ENCODE results near the gene COQ9. TPM values are rescaled to one million over a fixed set of nuclear protein-coding genes. Genes with fewer than 3 reads are reported as not detected.

The COQ9 gene
- total RNA-seq, 1 donor from 2014 or later: 46.8 TPM

DNA sequence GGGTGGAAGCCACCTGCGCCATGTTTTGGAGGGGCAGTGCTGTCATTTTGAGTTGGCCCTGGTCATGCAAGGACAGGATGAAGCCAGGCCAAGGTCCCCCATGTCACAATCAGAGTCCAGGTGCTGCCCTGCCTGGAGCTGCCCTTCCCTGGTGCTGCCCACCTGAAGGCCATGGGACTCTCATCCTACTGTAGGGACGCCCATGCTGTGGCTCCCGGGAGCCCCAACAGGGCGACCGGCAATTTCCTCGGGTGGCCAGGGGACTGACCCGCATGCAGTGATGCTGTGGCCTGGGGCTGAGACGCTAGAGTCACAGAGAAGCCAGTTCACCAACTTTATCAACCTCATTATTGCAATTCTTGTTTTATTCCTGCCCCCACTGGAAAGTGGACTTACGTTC, 34.7 kb upstream of the COQ9 start:
- peaks cover 24% of the 10 kb centered on the region for H3K4me1 Mint-ChIP-seq
- no peak for DNase-seq (ENCODE audit: low read depth, low spot score)
- H3K4me3 Mint-ChIP-seq: no peak overlapping the region
- no peaks in the 10 kb centered on the region for H3K27me3 Mint-ChIP-seq (ENCODE audit: low read depth)
- H3K27ac Mint-ChIP-seq (ENCODE audit: unreplicated experiment): peak overlapping the region; percentile 78
- TF ChIP-seq, protein P1, sequence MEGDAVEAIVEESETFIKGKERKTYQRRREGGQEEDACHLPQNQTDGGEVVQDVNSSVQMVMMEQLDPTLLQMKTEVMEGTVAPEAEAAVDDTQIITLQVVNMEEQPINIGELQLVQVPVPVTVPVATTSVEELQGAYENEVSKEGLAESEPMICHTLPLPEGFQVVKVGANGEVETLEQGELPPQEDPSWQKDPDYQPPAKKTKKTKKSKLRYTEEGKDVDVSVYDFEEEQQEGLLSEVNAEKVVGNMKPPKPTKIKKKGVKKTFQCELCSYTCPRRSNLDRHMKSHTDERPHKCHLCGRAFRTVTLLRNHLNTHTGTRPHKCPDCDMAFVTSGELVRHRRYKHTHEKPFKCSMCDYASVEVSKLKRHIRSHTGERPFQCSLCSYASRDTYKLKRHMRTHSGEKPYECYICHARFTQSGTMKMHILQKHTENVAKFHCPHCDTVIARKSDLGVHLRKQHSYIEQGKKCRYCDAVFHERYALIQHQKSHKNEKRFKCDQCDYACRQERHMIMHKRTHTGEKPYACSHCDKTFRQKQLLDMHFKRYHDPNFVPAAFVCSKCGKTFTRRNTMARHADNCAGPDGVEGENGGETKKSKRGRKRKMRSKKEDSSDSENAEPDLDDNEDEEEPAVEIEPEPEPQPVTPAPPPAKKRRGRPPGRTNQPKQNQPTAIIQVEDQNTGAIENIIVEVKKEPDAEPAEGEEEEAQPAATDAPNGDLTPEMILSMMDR (conservative IDR thresholded peaks at IDR 0.05): no peak
- H3K9me3 Mint-ChIP-seq: no peaks in the 10 kb centered on the region
- H3K36me3 Mint-ChIP-seq (ENCODE audit: low read depth): no peaks in the 10 kb centered on the region

- H3K4me1 Mint-ChIP-seq: peaks cover 30% of the 10 kb centered on the region
- no peaks in the 10 kb centered on the region for H3K27me3 Mint-ChIP-seq (ENCODE audit: low read depth)
- TF ChIP-seq, protein P1 (conservative IDR thresholded peaks at IDR 0.05): no peak
- no peak for DNase-seq (ENCODE audit: low read depth, low spot score)
- no peaks in the 10 kb centered on the region for H3K9me3 Mint-ChIP-seq
- no peak overlapping the region for H3K4me3 Mint-ChIP-seq
- no peak overlapping the region for H3K27ac Mint-ChIP-seq (ENCODE audit: unreplicated experiment)
- H3K36me3 Mint-ChIP-seq (ENCODE audit: low read depth): no peaks in the 10 kb centered on the region
These were observed 34.0 kb upstream of the COQ9 start for GRCh38 chr16:57413301-57413730.

DNA sequence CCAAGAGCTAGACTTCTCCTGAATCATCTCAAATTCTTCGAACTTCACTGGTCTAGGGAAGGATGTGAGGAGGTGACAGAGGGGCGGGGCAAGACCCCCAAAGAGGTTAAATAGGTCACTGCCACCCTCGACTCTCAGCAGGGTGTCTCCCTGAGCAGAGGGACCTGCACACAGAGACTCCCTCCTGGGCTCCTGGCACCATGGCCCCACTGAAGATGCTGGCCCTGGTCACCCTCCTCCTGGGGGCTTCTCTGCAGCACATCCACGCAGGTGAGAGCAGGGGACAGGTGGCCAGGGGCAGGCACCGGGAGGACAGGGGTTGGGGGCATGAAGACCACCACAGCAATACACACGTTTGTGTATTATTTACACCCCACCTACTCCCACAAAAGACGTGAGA, 33.5 kb upstream of the COQ9 start:
- H3K9me3 Mint-ChIP-seq: no peaks in the 10 kb centered on the region
- no peak for DNase-seq (ENCODE audit: low read depth, low spot score)
- H3K36me3 Mint-ChIP-seq (ENCODE audit: low read depth): no peaks in the 10 kb centered on the region
- H3K27ac Mint-ChIP-seq (ENCODE audit: unreplicated experiment): no peak overlapping the region
- no peaks in the 10 kb centered on the region for H3K27me3 Mint-ChIP-seq (ENCODE audit: low read depth)
- TF ChIP-seq, protein P1 (conservative IDR thresholded peaks at IDR 0.05): no peak
- peaks cover 33% of the 10 kb centered on the region for H3K4me1 Mint-ChIP-seq
- no peak overlapping the region for H3K4me3 Mint-ChIP-seq

DNA sequence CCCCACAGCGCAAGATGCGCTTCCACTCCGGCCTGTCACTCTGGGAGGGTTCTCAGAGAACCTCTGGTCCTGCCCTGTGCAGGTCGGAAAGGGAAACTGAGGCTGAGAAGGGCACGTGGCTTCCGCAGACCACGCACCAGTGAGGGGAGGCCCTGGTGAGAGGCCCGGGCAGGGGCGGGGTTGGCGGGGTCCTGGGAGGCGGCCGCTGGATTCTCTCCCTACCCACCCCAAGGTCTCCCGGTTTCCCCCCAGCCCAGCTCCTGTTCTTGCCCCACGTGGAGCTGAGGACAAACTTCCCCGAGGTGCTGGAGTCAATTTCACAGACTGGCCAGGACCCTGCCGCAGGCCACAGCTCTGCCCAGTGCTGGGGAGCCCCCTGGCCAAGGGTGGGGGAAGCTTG, 31.2 kb upstream of the COQ9 start:
- H3K9me3 Mint-ChIP-seq: no peaks in the 10 kb centered on the region
- no peaks in the 10 kb centered on the region for H3K36me3 Mint-ChIP-seq (ENCODE audit: low read depth)
- no peak for DNase-seq (ENCODE audit: low read depth, low spot score)
- peak overlapping the region; percentile 75 for H3K27ac Mint-ChIP-seq (ENCODE audit: unreplicated experiment)
- H3K4me3 Mint-ChIP-seq: no peak overlapping the region
- no peaks in the 10 kb centered on the region for H3K27me3 Mint-ChIP-seq (ENCODE audit: low read depth)
- peaks cover 35% of the 10 kb centered on the region for H3K4me1 Mint-ChIP-seq
- TF ChIP-seq, protein P1 (conservative IDR thresholded peaks at IDR 0.05): no peak

DNA sequence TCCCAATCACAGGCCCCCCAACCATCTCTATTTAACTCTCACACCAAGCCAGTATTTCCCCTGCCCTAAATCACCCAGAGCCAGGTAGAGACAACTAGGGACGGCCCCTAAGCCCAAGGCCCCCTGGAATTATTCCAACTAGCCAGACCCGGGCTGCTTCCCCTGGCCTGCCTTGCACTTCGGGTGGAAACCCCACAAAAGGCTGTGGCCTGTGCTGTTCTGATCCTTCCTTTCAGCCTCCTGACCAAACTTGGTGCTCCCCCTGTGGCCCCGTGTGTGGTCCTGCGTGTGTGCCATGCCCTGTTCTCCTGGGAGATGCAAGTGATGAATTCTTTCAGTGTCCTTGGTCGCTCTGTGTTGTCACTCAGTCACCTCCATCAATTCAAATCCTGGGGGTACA, 27.8 kb upstream of the COQ9 start:
- H3K4me1 Mint-ChIP-seq: peaks cover 43% of the 10 kb centered on the region
- no peak for DNase-seq (ENCODE audit: low read depth, low spot score)
- H3K9me3 Mint-ChIP-seq: no peaks in the 10 kb centered on the region
- H3K27ac Mint-ChIP-seq (ENCODE audit: unreplicated experiment): no peak overlapping the region
- TF ChIP-seq, protein P1 (conservative IDR thresholded peaks at IDR 0.05): no peak
- H3K4me3 Mint-ChIP-seq: no peak overlapping the region
- no peaks in the 10 kb centered on the region for H3K27me3 Mint-ChIP-seq (ENCODE audit: low read depth)
- no peaks in the 10 kb centered on the region for H3K36me3 Mint-ChIP-seq (ENCODE audit: low read depth)

All from neural crest cell (in vitro differentiated cells).